Left renal cortex interstitium (tissue), 4 donors: ENCODE results near the gene THEMIS. TPM values are rescaled to one million over a fixed set of nuclear protein-coding genes. Genes with fewer than 3 reads are reported as not detected.
"Not testable (repeated sequence)": the region's sequence is repeated elsewhere in the genome, so short reads cannot be mapped to it uniquely, and the experiment has no call there.

Source experiments
- DNase-seq, 4 donors: peaks; one replicate each; pipeline ENCODE4 v3.0.0-alpha.2; 2013; ENCODE audit warnings: low read depth in 4 of 4, low spot score in 2 of 4, missing footprints in 1 of 4
- polyA plus RNA-seq, 4 donors: library from polyadenylated mRNA; unstranded; fragments of 120-200 nt; gene quantifications; one replicate each; pipeline ENCODE4 v1.2.1, GENCODE V29; 2013; ENCODE audit not compliant: insufficient read length in 4 of 4

The THEMIS gene
- polyA plus RNA-seq, 4 donors, result 0.05 TPM; not detected in 3

GRCh38 chr6:127813699-127814027 lies 87.2 kb downstream of the THEMIS start:
- DNase-seq, result no peak

DNA sequence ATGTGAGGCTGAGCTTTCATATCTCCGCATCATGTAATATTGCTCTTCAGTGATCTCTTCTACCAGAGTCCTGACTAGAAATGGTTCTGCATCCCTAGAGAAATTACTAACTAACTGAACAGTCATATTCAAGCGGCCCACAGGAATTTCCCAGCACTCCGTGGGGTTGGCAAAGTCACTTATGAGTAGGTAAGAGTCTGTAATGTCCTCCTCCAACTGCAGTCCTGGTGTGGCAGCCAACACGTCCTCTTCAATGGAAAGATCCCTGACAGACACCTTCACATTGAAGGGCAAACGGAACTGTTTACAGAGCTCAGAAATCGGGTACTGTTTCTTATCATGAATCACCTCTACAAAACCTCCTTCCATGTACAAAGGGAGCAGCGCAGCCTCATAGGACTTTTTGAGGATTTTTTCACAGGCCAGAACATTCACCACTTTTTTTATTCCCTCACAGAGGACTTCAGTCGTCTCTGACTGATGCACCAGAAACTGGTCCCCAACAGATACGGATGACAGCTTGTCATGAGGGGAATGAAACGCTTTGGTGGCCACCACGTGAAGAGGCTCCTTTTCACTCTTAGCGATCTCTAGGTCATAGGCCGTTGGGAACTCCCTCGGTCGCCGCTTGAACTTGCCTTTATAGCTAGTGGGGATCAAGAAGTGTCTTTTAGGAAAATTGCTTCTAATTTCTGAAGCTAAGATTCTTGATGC lies 87.7 kb downstream of the THEMIS start:
- DNase-seq, result no peak

GRCh38 chr6:127811900-127812570 lies 88.8 kb downstream of the THEMIS start:
- DNase-seq, result no peak

DNA sequence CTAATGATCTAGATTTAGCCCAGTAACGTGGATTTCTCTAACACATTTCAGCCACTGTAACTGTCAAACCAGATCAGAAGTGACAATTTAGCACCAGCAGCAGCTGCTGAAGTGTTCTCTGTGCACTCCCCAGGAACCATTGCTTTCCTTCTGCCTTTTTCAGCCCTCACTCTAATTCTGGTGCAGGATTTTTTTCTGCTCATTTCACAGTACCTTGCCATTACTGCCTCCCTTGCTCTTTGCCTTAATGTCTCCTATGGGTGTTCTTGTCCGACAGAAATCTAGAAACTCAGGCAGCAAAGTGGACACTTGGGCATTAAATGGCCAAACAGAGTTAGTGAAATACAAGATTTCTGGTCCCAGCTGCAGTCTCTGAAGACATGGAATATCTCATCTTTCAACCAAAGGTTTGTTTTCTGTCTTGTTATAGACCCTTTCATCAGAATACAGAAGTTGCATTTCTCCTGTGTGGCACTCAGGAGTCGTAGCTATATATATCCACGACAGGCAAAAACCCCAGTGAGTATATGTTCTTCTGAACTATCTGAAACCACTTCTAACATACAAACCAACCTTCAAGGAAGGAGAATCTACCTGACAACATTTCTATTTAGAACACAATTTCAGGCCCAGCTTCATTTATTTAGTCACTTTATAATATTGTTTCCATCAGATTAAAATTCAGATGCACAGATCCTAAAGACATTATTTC lies 92.9 kb downstream of the THEMIS start:
- no peak for DNase-seq

DNA sequence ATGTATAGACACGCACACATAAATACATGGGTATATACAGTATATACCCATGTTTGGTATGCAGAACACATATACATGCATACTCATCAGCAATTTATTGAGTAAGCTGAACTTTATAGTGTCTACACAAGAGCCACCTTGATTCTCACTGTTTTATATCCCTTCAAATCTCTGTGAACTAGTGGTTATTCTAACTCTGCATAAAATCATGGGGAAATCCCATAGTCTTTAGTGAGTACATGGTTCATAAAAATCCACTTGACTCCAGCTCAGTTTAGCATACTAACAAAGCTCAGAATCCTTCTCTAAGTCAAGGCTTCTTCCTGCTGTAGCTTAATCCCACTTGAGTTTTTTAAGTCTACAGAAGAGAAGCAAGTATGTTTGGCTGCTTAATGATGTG lies 104.1 kb downstream of the THEMIS start:
- DNase-seq, result no peak

- no peak for DNase-seq
These were observed 106.5 kb downstream of the THEMIS start for GRCh38 chr6:127794405-127794804.

- no peak for DNase-seq
These were observed 107.5 kb downstream of the THEMIS start for GRCh38 chr6:127793396-127793795.

DNA sequence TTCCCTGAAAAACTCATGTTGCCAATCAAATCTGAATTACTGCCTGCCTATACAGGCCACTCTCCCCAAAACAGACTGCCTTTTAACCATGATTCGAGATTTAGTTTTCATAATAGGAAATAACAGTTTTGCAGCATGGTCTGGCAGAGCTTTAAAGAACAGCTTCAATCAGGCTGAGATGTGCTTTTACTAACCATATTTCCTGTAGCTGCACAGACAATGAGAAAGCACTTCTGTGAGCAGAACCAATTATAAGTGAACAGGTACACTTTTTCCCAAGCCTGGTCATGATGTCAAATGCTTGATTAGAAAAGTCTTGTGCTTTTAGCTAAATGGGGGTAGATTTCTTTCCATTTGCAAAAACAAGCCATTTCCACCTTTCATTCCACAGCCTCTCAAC lies 108.2 kb downstream of the THEMIS start:
- DNase-seq, result no peak

- no peak for DNase-seq
These were observed 108.9 kb downstream of the THEMIS start for GRCh38 chr6:127791779-127792528.

DNA sequence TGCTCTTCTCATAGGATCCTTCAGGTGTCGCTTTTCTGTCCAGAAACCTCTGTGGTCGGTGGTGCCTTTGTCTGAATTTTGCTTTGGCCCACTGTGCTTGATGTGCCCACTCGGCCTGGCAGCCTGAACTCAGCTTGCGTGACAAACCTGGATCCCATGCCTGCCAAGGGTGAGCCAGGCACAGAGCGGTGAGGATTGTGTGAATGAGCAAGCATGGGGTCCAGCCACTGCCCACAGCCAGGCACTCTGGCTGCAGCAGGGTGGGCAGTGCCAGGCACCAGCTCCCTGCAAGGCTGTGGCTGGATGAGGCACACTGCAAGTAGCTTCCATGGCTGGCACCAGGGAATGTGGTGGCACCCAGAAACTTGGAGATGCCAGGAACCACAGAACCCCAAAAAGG lies 110.3 kb downstream of the THEMIS start:
- DNase-seq, result no peak

- no peak for DNase-seq
These were observed 114.7 kb downstream of the THEMIS start for GRCh38 chr6:127786109-127786508.

DNA sequence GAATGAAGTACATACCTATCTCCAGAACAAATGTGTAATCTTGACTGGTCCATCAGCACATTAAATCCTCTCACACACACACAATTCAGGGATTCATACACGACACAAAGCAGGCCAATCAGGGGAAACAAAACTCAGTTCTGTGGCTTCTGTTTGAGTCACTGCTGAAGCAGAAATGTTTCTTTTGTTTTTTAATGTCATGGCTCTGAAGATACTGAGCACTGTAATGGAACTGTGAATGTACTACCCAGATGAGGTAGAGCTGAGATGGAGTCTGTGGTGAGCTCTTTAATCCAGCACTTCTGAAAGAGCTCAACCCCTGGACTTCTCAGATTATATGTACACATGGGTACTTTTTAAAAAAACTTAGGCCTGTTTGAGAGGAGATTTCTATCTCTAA lies 116.4 kb downstream of the THEMIS start:
- no peak for DNase-seq

DNA sequence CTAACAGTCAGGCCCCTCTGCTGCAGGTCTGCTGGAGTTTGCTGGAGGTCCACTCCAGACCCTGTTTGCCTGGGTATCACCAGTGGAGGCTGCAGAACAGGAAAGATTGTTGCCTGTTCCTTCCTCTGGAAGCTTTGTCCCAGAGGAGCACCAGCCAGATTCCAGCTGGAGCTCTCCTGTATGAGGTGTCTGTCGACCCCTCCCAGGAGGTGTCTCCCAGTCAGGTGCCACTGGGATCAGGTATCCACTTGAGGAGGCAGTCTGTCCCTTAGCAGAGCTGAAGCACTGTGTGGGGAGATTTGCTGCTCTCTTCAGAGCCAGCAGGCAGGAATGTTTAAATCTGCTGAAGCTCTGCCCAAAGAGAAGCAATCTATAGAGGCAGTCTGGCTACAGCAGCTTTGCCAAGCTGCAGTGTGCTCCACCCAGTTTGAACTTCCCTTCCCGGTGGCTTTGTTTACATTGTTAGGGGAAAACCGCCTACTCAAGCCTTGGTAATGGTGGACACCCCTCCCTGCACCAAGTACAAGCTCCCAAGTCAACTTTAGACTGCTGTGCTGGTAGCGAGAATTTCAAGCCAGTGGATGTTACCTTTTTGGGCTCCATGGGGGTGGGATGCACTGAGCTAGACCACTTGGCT lies 119.1 kb downstream of the THEMIS start:
- not testable (repeated sequence) for DNase-seq

GRCh38 chr6:127776320-127776719 lies 124.5 kb downstream of the THEMIS start:
- no peak for DNase-seq

GRCh38 chr6:127775371-127775770 lies 125.5 kb downstream of the THEMIS start:
- DNase-seq, result no peak

GRCh38 chr6:127768745-127769144 lies 132.1 kb downstream of the THEMIS start:
- no peak for DNase-seq

- no peak for DNase-seq
These were observed 132.6 kb downstream of the THEMIS start for GRCh38 chr6:127768223-127768622.

DNA sequence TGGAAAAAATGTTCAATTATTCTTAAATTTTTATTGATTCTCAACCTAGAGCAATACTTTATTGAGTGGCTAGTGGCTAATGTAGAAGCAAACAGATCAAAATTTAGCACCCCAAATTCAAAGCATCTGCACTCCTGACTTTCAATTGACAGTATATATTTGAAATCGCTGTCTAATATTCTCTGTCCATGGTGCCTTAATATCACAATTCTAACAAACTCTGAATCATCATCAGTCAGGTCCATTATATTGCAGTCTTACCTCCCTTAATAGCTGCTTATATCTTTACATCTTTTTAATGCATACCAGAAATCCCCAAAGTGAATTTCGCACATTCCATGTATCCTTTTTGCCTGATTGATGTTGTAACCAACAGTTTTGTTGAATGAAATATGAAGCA lies 134.9 kb downstream of the THEMIS start:
- DNase-seq, result no peak

DNA sequence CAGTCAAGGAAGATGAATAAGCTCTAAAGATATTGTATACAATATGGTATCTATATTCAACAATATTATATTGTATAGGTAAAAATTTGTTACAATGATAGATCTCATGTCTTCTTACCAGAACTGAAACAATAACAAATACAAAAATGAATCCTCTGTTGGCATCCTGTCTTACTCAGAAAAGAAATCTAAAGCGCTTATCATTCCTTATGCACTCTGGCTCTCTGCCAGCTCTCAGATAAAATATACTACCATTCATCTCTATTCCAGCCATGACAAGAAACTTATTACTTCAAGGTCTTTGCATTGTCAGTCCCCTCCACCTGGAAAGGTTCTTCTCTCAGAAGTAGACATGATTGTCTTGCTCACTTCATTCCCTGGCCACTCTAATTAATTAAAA lies 138.6 kb downstream of the THEMIS start:
- no peak for DNase-seq

DNA sequence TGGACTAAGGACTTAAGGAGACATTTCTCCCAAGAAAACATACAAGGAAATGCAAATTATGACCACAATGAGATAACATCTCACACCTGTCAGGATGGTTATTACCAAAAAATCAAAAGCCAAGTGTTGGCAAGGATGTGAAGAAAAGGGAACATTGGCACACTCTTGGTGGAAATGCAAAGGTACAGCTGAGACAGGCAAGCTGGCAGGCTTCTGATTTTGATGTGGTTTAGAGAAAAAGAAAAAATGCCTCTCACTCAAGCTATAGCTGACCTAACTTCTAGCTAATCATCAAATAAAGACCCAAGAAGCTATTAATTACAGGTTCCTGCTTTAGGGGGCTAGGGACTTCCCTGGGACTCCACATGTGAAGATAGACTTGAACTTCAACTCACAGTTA lies 139.8 kb downstream of the THEMIS start:
- no peak for DNase-seq

DNA sequence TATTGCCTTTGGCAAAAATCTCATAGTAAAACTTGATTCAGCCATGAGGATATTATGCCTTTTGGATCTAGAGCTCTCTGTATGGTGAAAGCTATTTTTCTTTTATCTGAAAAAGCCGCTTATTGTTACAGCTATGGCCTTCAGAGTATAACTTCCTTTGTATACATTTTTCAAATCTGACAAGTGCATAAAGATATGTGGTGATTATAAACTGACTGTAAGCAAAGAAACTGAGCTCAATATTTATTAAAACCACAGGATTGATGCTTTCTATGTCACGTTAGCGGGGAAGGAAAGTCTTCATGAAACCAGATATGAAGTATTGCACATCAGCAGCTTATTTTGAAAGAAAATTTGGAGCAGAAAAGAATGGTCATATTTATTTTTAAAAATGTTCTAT lies 151.8 kb downstream of the THEMIS start:
- no peak for DNase-seq
